Mesangial cell (primary cell): ENCODE measurements around the gene BMAL1. TPM values are rescaled to one million over a fixed set of nuclear protein-coding genes. Genes with fewer than 3 reads are reported as not detected.

ENCODE experiments used
- total RNA-seq: library from RNA; depleted of rRNA; stranded (reverse); fragments of >200 nt; gene quantifications from 2 replicates; pipeline ENCODE4 v1.2.3, GENCODE V29; 2015

BMAL1 gene
- total RNA-seq = 6.2 and 10.4 TPM in 2 replicates

DNA sequence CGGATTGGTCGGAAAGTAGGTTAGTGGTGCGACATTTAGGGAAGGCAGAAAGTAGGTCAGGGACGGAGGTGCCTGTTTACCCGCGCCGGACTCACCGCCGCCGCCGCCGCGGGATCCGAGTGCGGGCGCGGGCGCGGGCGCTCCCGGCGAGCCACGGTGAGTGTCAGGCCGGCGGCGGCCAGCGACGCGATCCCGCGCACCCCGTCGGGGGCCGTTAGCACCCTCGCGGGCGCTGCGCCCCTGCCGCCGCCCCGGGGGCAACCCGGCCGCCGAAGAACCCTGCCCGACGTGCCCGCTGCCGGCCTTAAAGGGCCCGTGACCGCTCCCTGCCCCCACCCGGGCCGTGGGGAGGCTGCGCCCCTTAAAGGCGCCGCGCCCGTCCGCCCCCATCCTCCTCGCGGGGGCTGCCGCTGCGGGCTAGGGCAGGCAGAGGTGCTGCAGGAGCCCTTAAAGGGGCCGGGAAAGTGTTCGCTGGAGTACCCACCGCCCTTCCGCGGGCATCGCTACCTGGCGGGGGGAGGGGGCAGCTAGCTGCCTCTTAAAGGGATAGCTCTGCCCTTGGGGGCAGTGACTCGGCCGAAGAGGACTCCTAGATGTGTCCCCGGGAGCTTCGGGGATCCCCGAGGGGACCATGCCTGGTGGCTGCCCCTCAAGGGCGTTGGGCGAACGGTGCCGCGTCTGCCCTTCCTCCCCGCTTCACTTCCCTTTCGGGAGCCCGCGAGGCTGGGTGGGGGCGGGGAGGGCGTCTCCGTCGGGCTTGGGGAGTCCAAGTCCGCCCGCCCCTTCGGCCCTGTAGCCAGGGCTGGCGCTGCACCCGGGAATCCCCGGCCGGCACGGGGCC is at the start of gene BMAL1:
BMAL1 (plus strand) TSS at position 23 of the 841 bp plus-strand sequence. CDS start 76,519 bp downstream, outside the sequence.

Other genes with a start within 250 kb of the BMAL1 start
- 21.4 and 32.8 TPM in 2 replicates for gene BTBD10, start 185.4 kb downstream of the BMAL1 start, total RNA-seq
- not detected in 2 replicates for gene PTH, start 218.2 kb downstream of the BMAL1 start, total RNA-seq